GM20000 (cell line): ENCODE results near the gene MAGI1.

Experiments
- DNase-seq: peaks from one replicate; pipeline ENCODE4 v3.0.0; 2012; ENCODE audit warnings: low spot score
- CTCF ChIP-seq: IDR thresholded peaks from 2 replicates; pipeline ENCODE4 v1.5.1; 2012; ENCODE audit warnings: mild to moderate bottlenecking, control low read depth; ENCODE audit errors: extremely low read depth, missing control alignments

The MAGI1 gene

GRCh38 chr3:65335587-65335986 lies 703.1 kb downstream of the MAGI1 start:
- no peak for DNase-seq
- no peak for TF ChIP-seq CTCF

GRCh38 chr3:65334045-65334665 lies 704.6 kb downstream of the MAGI1 start:
- TF ChIP-seq CTCF = no peak
- no peak for DNase-seq

- no peak for TF ChIP-seq CTCF
Measured at GRCh38 chr3:65331730-65332129, 707.0 kb downstream of the MAGI1 start.

GRCh38 chr3:65330072-65330471 lies 708.6 kb downstream of the MAGI1 start:
- no peak for TF ChIP-seq CTCF
- DNase-seq = no peak

More at GRCh38 chr3:65331730-65332129, 707.0 kb downstream of the MAGI1 start:
- DNase-seq = no peak

GRCh38 chr3:65328148-65328547 lies 710.6 kb downstream of the MAGI1 start:
- no peak for TF ChIP-seq CTCF
- DNase-seq = no peak

- no peak for DNase-seq
Measured at GRCh38 chr3:65326574-65326973, 712.1 kb downstream of the MAGI1 start.

GRCh38 chr3:65322910-65323309 lies 715.8 kb downstream of the MAGI1 start:
- no peak for TF ChIP-seq CTCF
- DNase-seq = no peak

More at GRCh38 chr3:65326574-65326973, 712.1 kb downstream of the MAGI1 start:
- no peak for TF ChIP-seq CTCF
